HK-2 (cell line): Measurements from ENCODE around the gene HRK.

ENCODE experiments used
- DNase-seq: peaks from one replicate; pipeline ENCODE4 v3.0.0-alpha.2; 2018; ENCODE audit not compliant: unreplicated experiment

The HRK gene

GRCh38 chr12:116867523-116867922, 13.7 kb downstream of the HRK start:
- no peak for DNase-seq

GRCh38 chr12:116864371-116865160, 16.7 kb downstream of the HRK start:
- peak; percentile 26 for DNase-seq

- DNase-seq = peak; percentile 59
These were observed 17.9 kb downstream of the HRK start for GRCh38 chr12:116863275-116863767.

GRCh38 chr12:116862167-116862566, 19.1 kb downstream of the HRK start:
- DNase-seq = no peak

GRCh38 chr12:116861320-116861719, 19.9 kb downstream of the HRK start:
- no peak for DNase-seq

GRCh38 chr12:116860263-116860662, 21.0 kb downstream of the HRK start:
- DNase-seq = no peak

GRCh38 chr12:116859079-116859478, 22.2 kb downstream of the HRK start:
- no peak for DNase-seq

- no peak for DNase-seq
These were observed 24.5 kb downstream of the HRK start for GRCh38 chr12:116856729-116857128.

- DNase-seq = no peak
These were observed 25.3 kb downstream of the HRK start for GRCh38 chr12:116855744-116856470.

GRCh38 chr12:116853507-116853906, 27.7 kb downstream of the HRK start:
- no peak for DNase-seq

GRCh38 chr12:116852303-116852702, 28.9 kb downstream of the HRK start:
- no peak for DNase-seq

GRCh38 chr12:116849216-116849615, 32.0 kb downstream of the HRK start:
- no peak for DNase-seq

- DNase-seq = no peak
These were observed 38.2 kb downstream of the HRK start for GRCh38 chr12:116843085-116843484.

- DNase-seq = no peak
These were observed 41.9 kb downstream of the HRK start for GRCh38 chr12:116839287-116839830.

- no peak for DNase-seq
These were observed 42.9 kb downstream of the HRK start for GRCh38 chr12:116838365-116838764.

GRCh38 chr12:116837097-116837496, 44.1 kb downstream of the HRK start:
- DNase-seq = no peak

GRCh38 chr12:116835484-116835883, 45.8 kb downstream of the HRK start:
- DNase-seq = no peak

GRCh38 chr12:116833474-116833873, 47.8 kb downstream of the HRK start:
- no peak for DNase-seq

GRCh38 chr12:116832353-116832752, 48.9 kb downstream of the HRK start:
- DNase-seq = no peak

GRCh38 chr12:116827432-116827831, 53.8 kb downstream of the HRK start:
- DNase-seq = no peak

GRCh38 chr12:116821291-116821690, 60.0 kb downstream of the HRK start:
- no peak for DNase-seq

- no peak for DNase-seq
These were observed 61.1 kb downstream of the HRK start for GRCh38 chr12:116820064-116820656.
